Neural cell (in vitro differentiated cells): ENCODE results near the gene OAS1.

Experiments
- CTCF ChIP-seq: fragments of 450-650 bp; IDR thresholded peaks from 2 replicates; pipeline ENCODE4 v1.5.1; 2014; ENCODE audit warnings: antibody characterized with exemption, mild to moderate bottlenecking, moderate library complexity; ENCODE audit not compliant: poor library complexity, severe bottlenecking
- RAD21 ChIP-seq: fragments of 450-650 bp; conservative IDR thresholded peaks from 2 replicates; pipeline ENCODE4 v1.6.1; 2014; ENCODE audit warnings: antibody characterized with exemption, mild to moderate bottlenecking, moderate library complexity

- TF ChIP-seq CTCF, result no peak
- no peak for TF ChIP-seq RAD21
Measured at GRCh38 chr12:112938751-112939150, 32.0 kb downstream of the OAS1 start.
